Measurements from ENCODE around the gene OXCT1.

OXCT1 gene

GRCh38 chr5:41842777-41843176 is 27.4 kb downstream of the OXCT1 start:
- Histone ChIP-seq H3K4me3 (ENCODE audit: low read depth, low read length) (no peak overlapping the region), H3K27me3 (ENCODE audit: control insufficient read depth, insufficient read depth, low read length) (no peaks in the 10 kb centered on the region), H3K9ac (ENCODE audit: low read depth, low read length) (no peak overlapping the region), H3K36me3 (ENCODE audit: control insufficient read depth, insufficient read depth, low read length) (no peaks in the 10 kb centered on the region), H3K9me3 (ENCODE audit: control insufficient read depth, insufficient read depth, low read length) (no peaks in the 10 kb centered on the region), H3K4me1 (ENCODE audit: control insufficient read depth, insufficient read depth, low read length) (no peaks in the 10 kb centered on the region)

GRCh38 chr5:41841325-41841724 is 28.9 kb downstream of the OXCT1 start:
- Histone ChIP-seq H3K27me3 (ENCODE audit: control insufficient read depth, insufficient read depth, low read length) (no peaks in the 10 kb centered on the region), H3K4me3 (ENCODE audit: low read depth, low read length) (no peak overlapping the region), H3K9me3 (ENCODE audit: control insufficient read depth, insufficient read depth, low read length) (no peaks in the 10 kb centered on the region), H3K4me1 (ENCODE audit: control insufficient read depth, insufficient read depth, low read length) (no peaks in the 10 kb centered on the region), H3K36me3 (ENCODE audit: control insufficient read depth, insufficient read depth, low read length) (no peaks in the 10 kb centered on the region), H3K9ac (ENCODE audit: low read depth, low read length) (no peak overlapping the region)

DNA sequence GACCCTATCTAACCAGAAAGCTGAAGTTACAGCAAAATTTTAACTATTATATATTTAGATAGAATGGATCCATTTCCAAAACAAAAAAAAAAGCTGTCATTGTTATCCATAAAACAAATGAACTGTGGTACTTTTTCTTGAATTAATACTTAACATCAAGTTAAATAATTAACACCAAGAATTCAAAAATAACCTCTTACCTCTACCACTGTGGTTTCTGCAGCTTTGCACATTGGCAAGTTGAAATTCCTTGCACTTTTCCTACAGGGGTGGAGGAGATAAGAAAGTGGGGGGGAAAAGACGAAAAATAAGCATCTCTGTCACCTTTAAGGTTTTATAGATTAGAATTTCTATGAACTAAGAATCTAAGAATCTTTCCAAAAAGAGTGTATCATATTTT is 30.0 kb downstream of the OXCT1 start:
- Histone ChIP-seq H3K36me3 (ENCODE audit: control insufficient read depth, insufficient read depth, low read length) (no peaks in the 10 kb centered on the region), H3K9ac (ENCODE audit: low read depth, low read length) (no peak overlapping the region), H3K27me3 (ENCODE audit: control insufficient read depth, insufficient read depth, low read length) (no peaks in the 10 kb centered on the region), H3K4me3 (ENCODE audit: low read depth, low read length) (no peak overlapping the region), H3K4me1 (ENCODE audit: control insufficient read depth, insufficient read depth, low read length) (no peaks in the 10 kb centered on the region), H3K9me3 (ENCODE audit: control insufficient read depth, insufficient read depth, low read length) (no peaks in the 10 kb centered on the region)

DNA sequence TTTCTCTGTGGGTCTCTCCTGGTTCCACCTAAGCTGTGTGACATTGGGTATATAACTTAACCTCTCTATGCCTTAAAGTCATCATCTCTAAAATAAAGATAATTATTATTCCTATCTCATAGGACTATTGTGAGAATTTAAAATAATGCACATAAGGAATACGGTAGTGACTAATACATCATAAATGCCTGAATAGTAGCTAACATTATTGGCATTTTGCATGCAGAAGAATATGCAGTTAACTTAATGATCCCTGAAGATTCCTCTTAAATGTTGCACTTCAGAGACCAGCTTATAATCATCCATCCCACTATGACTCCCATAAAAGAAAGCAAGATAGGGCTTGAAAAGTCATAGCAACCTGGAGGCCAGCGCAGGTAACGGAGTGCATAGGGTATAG is 32.4 kb downstream of the OXCT1 start:
- H3K4me3 ChIP-seq (ENCODE audit: low read depth, low read length): no peak overlapping the region
- no peaks in the 10 kb centered on the region for H3K36me3 ChIP-seq (ENCODE audit: control insufficient read depth, insufficient read depth, low read length)
- H3K4me1 ChIP-seq (ENCODE audit: control insufficient read depth, insufficient read depth, low read length): no peaks in the 10 kb centered on the region
- no peaks in the 10 kb centered on the region for H3K27me3 ChIP-seq (ENCODE audit: control insufficient read depth, insufficient read depth, low read length)
- H3K9me3 ChIP-seq (ENCODE audit: control insufficient read depth, insufficient read depth, low read length): no peaks in the 10 kb centered on the region
- H3K9ac ChIP-seq (ENCODE audit: low read depth, low read length): no peak overlapping the region

- H3K9me3 ChIP-seq (ENCODE audit: control insufficient read depth, insufficient read depth, low read length): no peaks in the 10 kb centered on the region
- H3K9ac ChIP-seq (ENCODE audit: low read depth, low read length): no peak overlapping the region
- H3K4me3 ChIP-seq (ENCODE audit: low read depth, low read length): no peak overlapping the region
- no peaks in the 10 kb centered on the region for H3K4me1 ChIP-seq (ENCODE audit: control insufficient read depth, insufficient read depth, low read length)
- no peaks in the 10 kb centered on the region for H3K27me3 ChIP-seq (ENCODE audit: control insufficient read depth, insufficient read depth, low read length)
- H3K36me3 ChIP-seq (ENCODE audit: control insufficient read depth, insufficient read depth, low read length): no peaks in the 10 kb centered on the region
Measured at GRCh38 chr5:41835645-41836044, 34.6 kb downstream of the OXCT1 start.

DNA sequence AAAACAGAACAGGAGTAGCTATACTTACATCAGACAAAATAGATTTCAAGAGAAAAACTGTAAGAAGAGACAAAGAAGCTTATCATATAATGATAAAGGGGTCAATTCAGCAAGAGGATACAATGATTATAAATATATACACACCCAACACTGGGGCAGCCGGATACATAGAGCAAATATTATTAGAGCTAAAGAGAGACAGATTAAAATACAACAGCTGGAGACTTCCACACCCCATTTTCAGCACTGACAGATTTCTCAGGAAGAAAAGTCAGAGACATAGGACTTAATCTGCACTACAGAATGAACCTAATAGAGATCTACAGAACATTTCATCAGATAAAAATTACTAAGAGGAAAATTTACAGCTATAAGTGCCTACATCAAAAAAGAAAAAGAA is 35.7 kb downstream of the OXCT1 start:
- no peaks in the 10 kb centered on the region for H3K36me3 ChIP-seq (ENCODE audit: control insufficient read depth, insufficient read depth, low read length)
- H3K27me3 ChIP-seq (ENCODE audit: control insufficient read depth, insufficient read depth, low read length): no peaks in the 10 kb centered on the region
- H3K4me1 ChIP-seq (ENCODE audit: control insufficient read depth, insufficient read depth, low read length): no peaks in the 10 kb centered on the region
- no peaks in the 10 kb centered on the region for H3K9me3 ChIP-seq (ENCODE audit: control insufficient read depth, insufficient read depth, low read length)
- H3K9ac ChIP-seq (ENCODE audit: low read depth, low read length): no peak overlapping the region
- H3K4me3 ChIP-seq (ENCODE audit: low read depth, low read length): no peak overlapping the region

DNA sequence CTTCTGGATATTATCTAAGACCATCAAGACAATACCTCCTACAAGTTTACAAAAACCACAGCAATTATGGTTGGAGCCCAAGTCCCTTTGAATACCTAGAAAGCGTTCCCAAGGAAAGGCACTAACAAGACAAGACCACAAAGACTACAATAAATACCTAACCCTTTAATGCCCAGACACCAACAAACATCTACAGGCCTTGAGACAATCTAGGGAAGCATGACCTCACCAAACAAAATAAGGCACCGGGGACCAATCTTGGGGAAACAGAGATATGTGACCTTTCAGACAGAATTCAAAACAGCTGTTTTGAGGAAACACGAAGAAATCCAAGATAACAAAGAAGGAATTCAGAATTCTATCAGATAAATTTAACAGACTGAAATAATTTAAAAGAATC is 37.8 kb downstream of the OXCT1 start:
- no peaks in the 10 kb centered on the region for H3K36me3 ChIP-seq (ENCODE audit: control insufficient read depth, insufficient read depth, low read length)
- H3K9me3 ChIP-seq (ENCODE audit: control insufficient read depth, insufficient read depth, low read length): no peaks in the 10 kb centered on the region
- no peak overlapping the region for H3K4me3 ChIP-seq (ENCODE audit: low read depth, low read length)
- H3K9ac ChIP-seq (ENCODE audit: low read depth, low read length): no peak overlapping the region
- no peaks in the 10 kb centered on the region for H3K27me3 ChIP-seq (ENCODE audit: control insufficient read depth, insufficient read depth, low read length)
- H3K4me1 ChIP-seq (ENCODE audit: control insufficient read depth, insufficient read depth, low read length): no peaks in the 10 kb centered on the region

DNA sequence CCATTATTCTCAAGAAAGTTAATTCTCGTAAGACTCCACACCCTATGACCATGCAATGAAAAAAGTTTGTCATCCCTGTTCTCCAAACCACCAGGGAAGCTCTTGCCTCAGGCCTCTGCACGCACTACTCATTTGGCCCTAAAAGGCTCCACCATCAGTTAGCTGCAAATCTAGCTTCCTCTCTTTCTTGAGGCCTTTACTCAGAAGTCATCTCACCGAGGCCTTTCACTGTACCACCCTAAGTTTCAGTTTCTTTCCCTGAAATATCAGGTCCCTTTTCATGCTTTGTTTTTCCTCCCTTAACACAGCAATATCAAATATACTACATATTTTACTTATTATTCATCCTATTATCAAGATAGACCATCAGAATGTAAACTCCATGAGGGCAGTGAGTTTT is 39.1 kb downstream of the OXCT1 start:
- Histone ChIP-seq H3K4me3 (ENCODE audit: low read depth, low read length) (no peak overlapping the region), H3K4me1 (ENCODE audit: control insufficient read depth, insufficient read depth, low read length) (no peaks in the 10 kb centered on the region)

GRCh38 chr5:41827792-41828191 is 42.4 kb downstream of the OXCT1 start:
- Histone ChIP-seq H3K4me3 (ENCODE audit: low read depth, low read length) (no peak overlapping the region), H3K9me3 (ENCODE audit: control insufficient read depth, insufficient read depth, low read length) (no peaks in the 10 kb centered on the region), H3K27me3 (ENCODE audit: control insufficient read depth, insufficient read depth, low read length) (no peaks in the 10 kb centered on the region), H3K36me3 (ENCODE audit: control insufficient read depth, insufficient read depth, low read length) (no peaks in the 10 kb centered on the region), H3K4me1 (ENCODE audit: control insufficient read depth, insufficient read depth, low read length) (no peaks in the 10 kb centered on the region), H3K9ac (ENCODE audit: low read depth, low read length) (no peak overlapping the region)

More for the DNA sequence above, 39.1 kb downstream of the OXCT1 start:
- no peaks in the 10 kb centered on the region for H3K36me3 ChIP-seq (ENCODE audit: control insufficient read depth, insufficient read depth, low read length)
- H3K9me3 ChIP-seq (ENCODE audit: control insufficient read depth, insufficient read depth, low read length): no peaks in the 10 kb centered on the region
- no peaks in the 10 kb centered on the region for H3K27me3 ChIP-seq (ENCODE audit: control insufficient read depth, insufficient read depth, low read length)
- H3K9ac ChIP-seq (ENCODE audit: low read depth, low read length): no peak overlapping the region

DNA sequence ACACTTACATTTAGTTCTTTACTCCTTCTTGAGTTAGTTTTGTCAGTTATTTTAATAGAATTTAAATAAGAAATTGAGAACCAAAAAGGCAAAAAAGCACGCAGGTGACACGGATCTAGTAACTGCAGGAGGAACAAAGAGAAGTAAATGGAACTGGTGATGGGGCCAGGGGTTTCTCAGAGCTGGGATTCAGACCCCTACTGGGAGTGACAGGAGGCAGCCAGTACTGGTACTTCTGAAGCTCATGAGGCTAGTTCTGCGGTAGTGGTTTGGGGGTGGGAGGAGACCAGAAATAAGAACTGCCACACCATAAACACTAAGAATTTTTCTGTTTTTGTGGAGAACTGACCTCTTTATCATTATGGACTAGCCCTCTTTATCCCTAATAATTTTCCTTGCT is 48.2 kb downstream of the OXCT1 start:
- Histone ChIP-seq H3K9me3 (ENCODE audit: control insufficient read depth, insufficient read depth, low read length) (no peaks in the 10 kb centered on the region), H3K36me3 (ENCODE audit: control insufficient read depth, insufficient read depth, low read length) (no peaks in the 10 kb centered on the region), H3K27me3 (ENCODE audit: control insufficient read depth, insufficient read depth, low read length) (no peaks in the 10 kb centered on the region), H3K4me1 (ENCODE audit: control insufficient read depth, insufficient read depth, low read length) (no peaks in the 10 kb centered on the region), H3K4me3 (ENCODE audit: low read depth, low read length) (no peak overlapping the region), H3K9ac (ENCODE audit: low read depth, low read length) (no peak overlapping the region)

GRCh38 chr5:41821051-41821450 is 49.2 kb downstream of the OXCT1 start:
- Histone ChIP-seq H3K9me3 (ENCODE audit: control insufficient read depth, insufficient read depth, low read length) (no peaks in the 10 kb centered on the region), H3K4me3 (ENCODE audit: low read depth, low read length) (no peak overlapping the region), H3K4me1 (ENCODE audit: control insufficient read depth, insufficient read depth, low read length) (no peaks in the 10 kb centered on the region), H3K27me3 (ENCODE audit: control insufficient read depth, insufficient read depth, low read length) (no peaks in the 10 kb centered on the region), H3K9ac (ENCODE audit: low read depth, low read length) (no peak overlapping the region), H3K36me3 (ENCODE audit: control insufficient read depth, insufficient read depth, low read length) (no peaks in the 10 kb centered on the region)

DNA sequence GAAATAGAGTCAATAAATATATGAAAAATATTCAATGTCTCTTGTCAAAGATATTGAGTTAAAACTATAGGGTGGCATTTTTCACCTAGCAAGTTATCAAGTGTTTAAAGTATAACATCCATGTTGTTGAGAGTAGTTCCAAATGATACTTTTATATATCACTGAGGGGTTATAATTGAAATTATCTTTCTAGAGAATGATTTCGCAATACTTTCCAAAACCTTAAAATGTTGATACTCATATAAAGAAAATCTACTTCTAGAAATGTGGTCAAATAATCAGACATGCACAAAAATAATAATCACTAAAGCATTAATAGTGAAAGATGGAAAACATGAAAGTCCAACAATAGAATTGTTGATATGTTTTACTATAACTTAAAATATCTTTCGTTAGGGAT is 50.1 kb downstream of the OXCT1 start:
- H3K27me3 ChIP-seq (ENCODE audit: control insufficient read depth, insufficient read depth, low read length): no peaks in the 10 kb centered on the region

More for the DNA sequence above, 50.1 kb downstream of the OXCT1 start:
- Histone ChIP-seq H3K4me1 (ENCODE audit: control insufficient read depth, insufficient read depth, low read length) (no peaks in the 10 kb centered on the region), H3K9ac (ENCODE audit: low read depth, low read length) (no peak overlapping the region), H3K4me3 (ENCODE audit: low read depth, low read length) (no peak overlapping the region), H3K36me3 (ENCODE audit: control insufficient read depth, insufficient read depth, low read length) (no peaks in the 10 kb centered on the region), H3K9me3 (ENCODE audit: control insufficient read depth, insufficient read depth, low read length) (no peaks in the 10 kb centered on the region)
